Measurements from ENCODE around the gene AKAP5.

DNA sequence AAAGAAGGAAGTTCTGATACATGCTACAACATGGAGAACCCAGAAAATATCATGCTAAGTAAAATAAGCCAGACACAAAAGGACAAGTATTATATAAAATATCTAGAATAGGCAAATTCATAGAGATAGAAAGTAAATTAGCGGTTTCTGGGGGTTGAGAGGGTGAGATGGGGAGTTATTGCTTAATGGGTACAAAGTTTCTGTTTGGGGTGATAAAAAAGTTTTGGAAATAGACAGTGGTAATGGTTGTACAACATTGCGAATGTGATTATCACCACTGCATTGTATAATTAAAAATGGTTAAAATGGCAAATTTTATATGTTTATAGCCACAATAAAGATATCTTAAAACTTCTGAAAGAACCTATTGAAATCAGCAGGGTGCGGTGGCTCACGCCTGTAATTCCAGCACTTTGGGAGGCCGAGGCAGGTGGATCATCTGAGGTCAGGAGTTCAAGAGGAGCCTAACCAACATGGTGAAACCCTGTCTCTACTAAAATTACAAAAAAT is 23.3 kb downstream of the AKAP5 start:
- TF ChIP-seq, protein P1, sequence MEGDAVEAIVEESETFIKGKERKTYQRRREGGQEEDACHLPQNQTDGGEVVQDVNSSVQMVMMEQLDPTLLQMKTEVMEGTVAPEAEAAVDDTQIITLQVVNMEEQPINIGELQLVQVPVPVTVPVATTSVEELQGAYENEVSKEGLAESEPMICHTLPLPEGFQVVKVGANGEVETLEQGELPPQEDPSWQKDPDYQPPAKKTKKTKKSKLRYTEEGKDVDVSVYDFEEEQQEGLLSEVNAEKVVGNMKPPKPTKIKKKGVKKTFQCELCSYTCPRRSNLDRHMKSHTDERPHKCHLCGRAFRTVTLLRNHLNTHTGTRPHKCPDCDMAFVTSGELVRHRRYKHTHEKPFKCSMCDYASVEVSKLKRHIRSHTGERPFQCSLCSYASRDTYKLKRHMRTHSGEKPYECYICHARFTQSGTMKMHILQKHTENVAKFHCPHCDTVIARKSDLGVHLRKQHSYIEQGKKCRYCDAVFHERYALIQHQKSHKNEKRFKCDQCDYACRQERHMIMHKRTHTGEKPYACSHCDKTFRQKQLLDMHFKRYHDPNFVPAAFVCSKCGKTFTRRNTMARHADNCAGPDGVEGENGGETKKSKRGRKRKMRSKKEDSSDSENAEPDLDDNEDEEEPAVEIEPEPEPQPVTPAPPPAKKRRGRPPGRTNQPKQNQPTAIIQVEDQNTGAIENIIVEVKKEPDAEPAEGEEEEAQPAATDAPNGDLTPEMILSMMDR (IDR thresholded peaks at IDR 0.05; ENCODE audit: low read length), result no peak
- TF ChIP-seq EZH2 (IDR thresholded peaks at IDR 0.05; ENCODE audit: borderline replicate concordance, low read length), result no peak

Measured in OCI-LY1 (cell line).